Suprapubic skin (tissue), 4 donors: ENCODE measurements around the gene CCNI2. TPM values are rescaled to one million over a fixed set of nuclear protein-coding genes. Genes with fewer than 3 reads are reported as not detected.

Source experiments
- DNase-seq, 2 donors: peaks; one replicate each; pipeline ENCODE4 v3.0.0-alpha.2; 2019; ENCODE audit warnings: low spot score in 2 of 2
- H3K27ac ChIP-seq: fragments of 200-600 bp; sonication (generic); one replicate; pipeline ENCODE4 v1.5.1; 2019
- H3K27me3 ChIP-seq: fragments of 200-600 bp; sonication (generic); one replicate; pipeline ENCODE4 v1.5.1; 2019
- H3K36me3 ChIP-seq: fragments of 200-600 bp; sonication (generic); one replicate; pipeline ENCODE4 v1.5.1; 2019
- H3K4me1 ChIP-seq: fragments of 200-600 bp; sonication (generic); one replicate; pipeline ENCODE4 v1.5.1; 2019
- H3K4me3 ChIP-seq: fragments of 200-600 bp; sonication (generic); one replicate; pipeline ENCODE4 v1.5.1; 2019; ENCODE audit warnings: mild to moderate bottlenecking
- H3K9me3 ChIP-seq: fragments of 200-600 bp; sonication (generic); one replicate; pipeline ENCODE4 v1.5.1; 2019
- EP300 ChIP-seq: sonication (generic); formaldehyde crosslinking; IDR thresholded peaks from one replicate; pipeline ENCODE4 v1.6.1; 2017; ENCODE audit warnings: antibody characterized with exemption
- POLR2A ChIP-seq, 2 donors: fragments of 450-650 bp; IDR thresholded peaks; one replicate each; pipeline ENCODE4 v1.6.1; 2017; ENCODE audit warnings: antibody characterized with exemption in 2 of 2, mild to moderate bottlenecking in 2 of 2, moderate library complexity in 2 of 2
- POLR2AphosphoS5 ChIP-seq, 3 donors: sonication (generic); formaldehyde crosslinking; IDR thresholded peaks; one replicate each; pipeline ENCODE4 v1.6.1; 2017; ENCODE audit warnings: antibody characterized with exemption in 3 of 3
- WGBS: methylation state at CpG from one replicate; pipeline ENCODE4 v1.1.5; 2018; 5-methylcytosine and 5-hydroxymethylcytosine counted together
- total RNA-seq, 4 donors: library from RNA; depleted of rRNA; stranded (reverse); fragments of >200 nt; gene quantifications; one replicate each; pipeline ENCODE4 v1.1.0, GENCODE V29; 2016
- TF ChIP-seq, protein P1 (sequence below), 2 donors: fragments of 200-600 bp in 1 of 2; fragments of 450-650 bp in 1 of 2; sonication (generic) in 1 of 2; IDR thresholded peaks; one replicate each; pipeline ENCODE4 v1.5.1; 2016 to 2019; ENCODE audit warnings: antibody characterized with exemption in 2 of 2, mild to moderate bottlenecking in 1 of 2, moderate library complexity in 1 of 2

The CCNI2 gene
- total RNA-seq, 4 donors from 2014 or later, result not detected

- no peaks in the 10 kb centered on the region for H3K27me3 ChIP-seq
- no peaks in the 10 kb centered on the region for H3K9me3 ChIP-seq
- H3K4me3 ChIP-seq, result no peak overlapping the region
- WGBS, result 85% methylated on average over 9 of the region's 22 CpGs
- peaks cover 85% of the 10 kb centered on the region for H3K36me3 ChIP-seq
- TF ChIP-seq, protein P1, sequence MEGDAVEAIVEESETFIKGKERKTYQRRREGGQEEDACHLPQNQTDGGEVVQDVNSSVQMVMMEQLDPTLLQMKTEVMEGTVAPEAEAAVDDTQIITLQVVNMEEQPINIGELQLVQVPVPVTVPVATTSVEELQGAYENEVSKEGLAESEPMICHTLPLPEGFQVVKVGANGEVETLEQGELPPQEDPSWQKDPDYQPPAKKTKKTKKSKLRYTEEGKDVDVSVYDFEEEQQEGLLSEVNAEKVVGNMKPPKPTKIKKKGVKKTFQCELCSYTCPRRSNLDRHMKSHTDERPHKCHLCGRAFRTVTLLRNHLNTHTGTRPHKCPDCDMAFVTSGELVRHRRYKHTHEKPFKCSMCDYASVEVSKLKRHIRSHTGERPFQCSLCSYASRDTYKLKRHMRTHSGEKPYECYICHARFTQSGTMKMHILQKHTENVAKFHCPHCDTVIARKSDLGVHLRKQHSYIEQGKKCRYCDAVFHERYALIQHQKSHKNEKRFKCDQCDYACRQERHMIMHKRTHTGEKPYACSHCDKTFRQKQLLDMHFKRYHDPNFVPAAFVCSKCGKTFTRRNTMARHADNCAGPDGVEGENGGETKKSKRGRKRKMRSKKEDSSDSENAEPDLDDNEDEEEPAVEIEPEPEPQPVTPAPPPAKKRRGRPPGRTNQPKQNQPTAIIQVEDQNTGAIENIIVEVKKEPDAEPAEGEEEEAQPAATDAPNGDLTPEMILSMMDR (IDR thresholded peaks at IDR 0.05), result no peak
- TF ChIP-seq EP300 (no peak), POLR2AphosphoS5 (IDR thresholded peaks at IDR 0.05) (no peak), POLR2A (IDR thresholded peaks at IDR 0.05) (no peak)
- H3K27ac ChIP-seq, result no peak overlapping the region
- peaks cover 14% of the 10 kb centered on the region for H3K4me1 ChIP-seq
- peak in 1 of 2 donors; percentile 69 for DNase-seq
These were observed 14.4 kb downstream of the CCNI2 start for GRCh38 chr5:132761321-132762240.

GRCh38 chr5:132762246-132763000, 15.2 kb downstream of the CCNI2 start:
- peaks cover 80% of the 10 kb centered on the region for H3K36me3 ChIP-seq

DNA sequence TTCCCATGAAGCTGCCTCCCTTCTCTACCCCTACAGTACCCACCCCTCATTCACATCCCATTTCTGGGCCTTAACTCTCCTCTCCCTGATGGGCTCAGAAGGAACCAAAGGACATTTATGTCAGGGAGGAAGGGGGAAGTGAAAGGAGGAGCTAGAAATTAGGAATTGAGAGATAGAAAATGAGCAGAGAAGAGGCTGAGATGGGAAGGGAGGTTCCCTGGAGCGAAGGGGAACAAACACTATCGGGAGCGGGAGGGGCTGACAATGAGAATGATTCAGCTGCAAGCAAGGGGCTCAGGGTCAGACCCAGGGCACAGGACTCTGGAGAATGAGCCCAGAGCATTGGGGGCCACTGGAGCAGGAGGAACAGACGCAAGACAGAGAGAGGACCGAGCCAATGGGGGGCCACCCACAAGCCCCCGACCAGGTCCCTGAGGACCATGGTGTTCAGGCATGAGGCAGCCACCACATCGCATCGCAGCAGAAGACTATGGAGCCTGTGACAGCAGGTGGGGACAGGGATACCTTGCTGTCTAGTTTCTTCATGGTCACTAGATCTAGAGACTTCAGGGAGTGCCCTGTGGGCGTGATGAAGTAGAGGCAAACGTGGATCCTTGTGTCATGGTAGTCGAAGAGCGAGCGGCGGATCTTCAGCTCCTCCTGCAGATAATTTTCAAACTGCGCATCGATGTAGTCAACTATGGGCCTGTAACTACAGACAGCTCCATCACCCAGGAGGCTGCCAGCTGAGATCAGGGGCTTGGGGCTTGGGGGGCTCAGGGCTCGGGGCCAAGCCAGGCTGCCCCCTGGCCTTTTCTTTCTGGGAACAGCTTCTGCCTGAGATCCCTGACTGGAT, 16.2 kb downstream of the CCNI2 start:
- WGBS, result 92% methylated on average over 17 of the region's 17 CpGs
- TF ChIP-seq EP300 (no peak), POLR2A (IDR thresholded peaks at IDR 0.05) (no peak), POLR2AphosphoS5 (IDR thresholded peaks at IDR 0.05) (no peak)
- TF ChIP-seq, protein P1 (IDR thresholded peaks at IDR 0.05), result no peak

More at GRCh38 chr5:132762246-132763000, 15.2 kb downstream of the CCNI2 start:
- peaks cover 22% of the 10 kb centered on the region for H3K4me1 ChIP-seq
- WGBS, result 86% methylated on average over 11 of the region's 11 CpGs
- no peak overlapping the region for H3K4me3 ChIP-seq
- H3K27me3 ChIP-seq, result no peaks in the 10 kb centered on the region
- peak in 1 of 2 donors; percentile 60 for DNase-seq
- no peaks in the 10 kb centered on the region for H3K9me3 ChIP-seq
- H3K27ac ChIP-seq, result no peak overlapping the region
- TF ChIP-seq, protein P1 (IDR thresholded peaks at IDR 0.05), result no peak
- TF ChIP-seq POLR2AphosphoS5 (IDR thresholded peaks at IDR 0.05), result no peak
- TF ChIP-seq POLR2A (IDR thresholded peaks at IDR 0.05), result no peak
- no peak for TF ChIP-seq EP300

DNA sequence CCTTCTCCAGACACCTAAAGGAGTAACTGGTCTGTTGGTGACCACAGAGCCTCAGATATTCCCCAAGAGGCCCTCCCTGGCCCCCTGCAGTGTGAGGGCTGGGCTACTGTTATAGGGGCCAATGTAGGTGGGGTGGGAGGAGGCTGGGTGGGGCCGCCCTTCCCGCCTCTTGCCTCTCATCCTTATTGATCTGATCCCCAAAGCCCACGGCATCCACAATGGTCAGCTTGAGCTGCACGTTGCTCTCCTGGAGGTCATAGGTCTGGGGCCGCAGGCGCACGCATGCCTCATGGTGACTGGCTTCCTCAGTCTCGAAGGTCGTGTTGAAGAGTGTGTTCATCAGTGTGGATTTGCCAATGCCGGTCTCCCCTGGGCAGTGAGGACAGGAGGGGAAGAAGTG, 16.8 kb downstream of the CCNI2 start:
- Histone ChIP-seq H3K36me3 (peaks cover 64% of the 10 kb centered on the region), H3K4me1 (peaks cover 35% of the 10 kb centered on the region), H3K4me3 (no peak overlapping the region), H3K9me3 (no peaks in the 10 kb centered on the region), H3K27me3 (no peaks in the 10 kb centered on the region), H3K27ac (no peak overlapping the region)
- TF ChIP-seq POLR2AphosphoS5 (IDR thresholded peaks at IDR 0.05) (no peak), EP300 (no peak), POLR2A (IDR thresholded peaks at IDR 0.05) (no peak)
- TF ChIP-seq, protein P1 (IDR thresholded peaks at IDR 0.05), result no peak
- no CpG with 5 or more reads among the region's 10 CpGs for WGBS
- DNase-seq, result peak in 1 of 2 donors; percentile 38

More for the DNA sequence above, 16.2 kb downstream of the CCNI2 start:
- Histone ChIP-seq H3K9me3 (no peaks in the 10 kb centered on the region), H3K36me3 (peaks cover 71% of the 10 kb centered on the region), H3K27ac (no peak overlapping the region), H3K4me3 (no peak overlapping the region), H3K4me1 (peaks cover 32% of the 10 kb centered on the region), H3K27me3 (no peaks in the 10 kb centered on the region)
- DNase-seq, result peak in 1 of 2 donors; percentile 56
